Measurements from ENCODE around the gene KCNG3. TPM values are rescaled to one million over a fixed set of nuclear protein-coding genes. Genes with fewer than 3 reads are reported as not detected.

The KCNG3 gene
- total and polyA plus RNA-seq, 8 donors: 0.23 to 0.83 (median 0.74) TPM

GRCh38 chr2:42450136-42450535 lies 43.6 kb downstream of the KCNG3 start:
- WGBS, 2 donors: 30 to 56% methylated on average over 2 of the region's 2 CpGs
- Histone ChIP-seq H3K27me3 (no peaks in the 10 kb centered on the region), H3K4me1 (no peaks in the 10 kb centered on the region), H3K4me3 (no peak overlapping the region), H3K9me3 (no peaks in the 10 kb centered on the region), H3K27ac (no peak overlapping the region), H3K36me3 (no peaks in the 10 kb centered on the region)
- ATAC-seq (peak in 1 of 4 donors; percentile 39), DNase-seq (no peak), FAIRE-seq (no peak)
- intact Hi-C loops (cut with DNase I): no loop called here
- TF ChIP-seq, protein P1, sequence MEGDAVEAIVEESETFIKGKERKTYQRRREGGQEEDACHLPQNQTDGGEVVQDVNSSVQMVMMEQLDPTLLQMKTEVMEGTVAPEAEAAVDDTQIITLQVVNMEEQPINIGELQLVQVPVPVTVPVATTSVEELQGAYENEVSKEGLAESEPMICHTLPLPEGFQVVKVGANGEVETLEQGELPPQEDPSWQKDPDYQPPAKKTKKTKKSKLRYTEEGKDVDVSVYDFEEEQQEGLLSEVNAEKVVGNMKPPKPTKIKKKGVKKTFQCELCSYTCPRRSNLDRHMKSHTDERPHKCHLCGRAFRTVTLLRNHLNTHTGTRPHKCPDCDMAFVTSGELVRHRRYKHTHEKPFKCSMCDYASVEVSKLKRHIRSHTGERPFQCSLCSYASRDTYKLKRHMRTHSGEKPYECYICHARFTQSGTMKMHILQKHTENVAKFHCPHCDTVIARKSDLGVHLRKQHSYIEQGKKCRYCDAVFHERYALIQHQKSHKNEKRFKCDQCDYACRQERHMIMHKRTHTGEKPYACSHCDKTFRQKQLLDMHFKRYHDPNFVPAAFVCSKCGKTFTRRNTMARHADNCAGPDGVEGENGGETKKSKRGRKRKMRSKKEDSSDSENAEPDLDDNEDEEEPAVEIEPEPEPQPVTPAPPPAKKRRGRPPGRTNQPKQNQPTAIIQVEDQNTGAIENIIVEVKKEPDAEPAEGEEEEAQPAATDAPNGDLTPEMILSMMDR (IDR thresholded peaks at IDR 0.05): no peak

DNA sequence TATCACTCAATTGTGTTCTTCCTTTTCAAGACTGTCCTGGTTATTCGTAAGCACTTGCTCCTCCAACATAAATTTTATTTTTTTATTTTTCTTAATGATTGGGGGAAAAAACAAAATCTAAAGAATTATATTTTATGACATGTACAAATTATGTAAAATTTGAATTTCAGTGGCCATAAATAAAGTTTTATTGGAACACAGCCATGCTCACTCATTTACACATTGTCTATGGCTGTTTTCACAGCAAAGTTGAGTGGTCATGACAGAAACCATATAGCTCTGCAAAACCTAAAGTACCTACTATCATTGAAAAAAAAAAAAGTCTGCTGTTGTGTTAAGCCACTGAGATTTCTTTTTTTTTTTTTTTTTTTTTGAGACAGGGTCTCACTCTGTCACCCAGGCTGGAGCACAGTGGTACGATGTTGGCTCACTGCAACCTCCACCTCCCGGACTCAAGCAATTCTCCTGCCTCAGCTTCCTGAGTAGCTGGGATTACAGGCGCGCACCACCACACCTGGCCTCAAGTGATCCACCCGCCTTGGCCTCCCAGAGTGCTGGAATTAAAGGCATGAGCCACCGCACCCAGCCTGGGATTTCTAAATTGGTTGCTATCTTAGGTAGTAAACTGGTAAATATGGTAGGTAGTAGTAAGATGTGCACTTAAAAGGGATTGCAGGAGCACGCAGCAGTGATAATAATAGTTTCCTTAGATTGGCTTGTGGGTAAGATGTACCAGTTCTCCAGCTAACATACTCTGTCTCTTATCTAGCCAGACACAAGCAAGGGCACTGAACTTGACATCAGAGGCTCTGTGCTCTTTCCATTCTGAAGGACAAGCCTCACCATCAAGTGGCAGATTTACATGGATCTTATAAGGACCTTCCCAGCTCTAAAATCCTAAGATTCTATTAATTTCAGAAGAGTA lies 44.4 kb downstream of the KCNG3 start:
- Histone ChIP-seq H3K4me1 (no peaks in the 10 kb centered on the region), H3K9me3 (no peaks in the 10 kb centered on the region), H3K36me3 (no peaks in the 10 kb centered on the region), H3K4me3 (no peak overlapping the region), H3K27me3 (no peaks in the 10 kb centered on the region), H3K27ac (no peak overlapping the region)
- FAIRE-seq (no peak), ATAC-seq (no peak), DNase-seq (no peak)
- TF ChIP-seq, protein P1 (IDR thresholded peaks at IDR 0.05): no peak
- intact Hi-C loops (cut with DNase I): no loop called here
- 93 to 94% methylated on average over 8 of the region's 8 CpGs for WGBS, 2 donors

- intact Hi-C loops (cut with DNase I): no loop called here
- ATAC-seq: no peak
- no peak overlapping the region for H3K4me3 ChIP-seq
- H3K9me3 ChIP-seq: no peaks in the 10 kb centered on the region
- 85 to 88% methylated on average over 2 of the region's 2 CpGs for WGBS, 2 donors
- no peaks in the 10 kb centered on the region for H3K4me1 ChIP-seq
- H3K27ac ChIP-seq: no peak overlapping the region
- FAIRE-seq: no peak
- no peak for DNase-seq
- no peaks in the 10 kb centered on the region for H3K36me3 ChIP-seq
- H3K27me3 ChIP-seq: no peaks in the 10 kb centered on the region
- TF ChIP-seq, protein P1 (IDR thresholded peaks at IDR 0.05): no peak
These were observed 45.6 kb downstream of the KCNG3 start for GRCh38 chr2:42448163-42448562.

DNA sequence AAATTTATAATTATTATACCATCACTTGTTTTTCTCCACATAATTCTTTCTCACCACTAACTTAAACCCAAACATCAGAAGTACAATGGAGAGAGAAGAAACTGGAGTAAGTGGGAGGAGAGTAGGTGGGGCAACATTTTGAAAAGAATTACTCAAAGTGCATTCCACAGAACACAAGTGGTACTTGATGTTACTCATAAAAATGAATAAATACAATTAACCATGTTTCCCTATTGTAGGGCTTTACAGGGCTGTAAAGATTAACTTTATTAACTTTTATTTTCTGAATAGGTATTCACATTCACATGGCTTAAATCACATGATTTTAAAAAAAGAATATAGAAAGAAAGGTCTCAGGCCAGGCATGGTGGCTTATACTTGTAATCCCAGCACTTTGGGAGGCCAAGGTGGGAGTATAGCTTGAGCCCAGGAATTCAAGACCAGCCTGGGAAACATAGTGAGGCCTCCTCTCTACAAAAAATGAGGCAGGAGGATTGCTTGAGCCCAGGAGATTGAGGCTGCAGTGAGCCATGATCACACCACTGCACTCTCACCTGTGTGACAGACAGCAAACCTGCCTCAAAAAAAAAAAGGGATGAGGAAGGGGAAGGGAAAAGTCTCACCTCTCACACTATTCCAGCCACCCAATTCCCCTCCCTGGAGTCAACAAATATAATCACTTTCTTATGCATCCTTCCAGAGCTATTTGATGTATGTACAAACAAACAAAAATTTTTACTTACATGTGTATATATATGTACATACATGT lies 47.1 kb downstream of the KCNG3 start:
- Histone ChIP-seq H3K27me3 (no peaks in the 10 kb centered on the region), H3K4me1 (no peaks in the 10 kb centered on the region), H3K9me3 (no peaks in the 10 kb centered on the region), H3K36me3 (no peaks in the 10 kb centered on the region), H3K27ac (peak overlapping the region in 3 of 4 donors; percentile 30 to 54 (median 50)), H3K4me3 (no peak overlapping the region)
- FAIRE-seq (peak; percentile 5), ATAC-seq (peak in 3 of 4 donors; percentile 48 to 83 (median 59)), DNase-seq (no peak)
- intact Hi-C loops (cut with DNase I): no loop called here
- TF ChIP-seq, protein P1 (IDR thresholded peaks at IDR 0.05): no peak
